A549 (cell line): Measurements from ENCODE around the gene CIRBP. TPM values are rescaled to one million over a fixed set of nuclear protein-coding genes. Genes with fewer than 3 reads are reported as not detected.

ENCODE experiments used
- ATAC-seq, 2 experiments: fragments of 200-7000 bp in 1 of 2; fragments of >200 bp in 1 of 2; cut with Nextera tagmentation in 1 of 2; cut with Tn5 transposase in 1 of 2; 3 replicates each; pipeline versions ENCODE4 v1.8.0 to v1.9.1; 2018 to 2020; ENCODE audit warnings: mild to moderate bottlenecking in 1 of 2, moderate library complexity in 1 of 2
- CTCF ChIA-PET: fragments of 300-600 bp; sonication (Branson Sonifier 250); formaldehyde crosslinking; extraction: SDS; loops from one replicate; lab custom pipeline; 2021; ENCODE audit warnings: antibody characterized with exemption, inconsistent platforms; lab: Yijun Ruan, JAX
- POLR2A ChIA-PET: fragments of 350-600 bp; formaldehyde crosslinking; extraction: SDS; loops from one replicate; lab custom pipeline; 2021; ENCODE audit warnings: antibody characterized with exemption, inconsistent platforms; lab: Yijun Ruan, JAX
- DNase-seq, 2 experiments: peaks; one replicate each; pipeline versions ENCODE4 v3.0.0 to v3.0.0-alpha.2; 2011 to 2016; ENCODE audit warnings: low read depth in 1 of 2, low spot score in 1 of 2
- FAIRE-seq: peaks from 2 replicates; lab custom pipeline; 2011; peaks lifted over from hg19 to GRCh38; lab: Jason Lieb, UNC
- H3K27ac ChIP-seq, 2 experiments: fragments of >200 bp; sonication (Bioruptor Twin); formaldehyde crosslinking; 3 replicates each; pipeline ENCODE4 v1.5.1; 2016 to 2017
- H3K4me1 ChIP-seq: fragments of >200 bp; sonication (Bioruptor Twin); formaldehyde crosslinking; 3 replicates; pipeline ENCODE4 v1.6.1; 2016
- H3K4me2 ChIP-seq: fragments of >200 bp; sonication (Bioruptor Twin); formaldehyde crosslinking; 3 replicates; pipeline ENCODE4 v1.6.1; 2016
- H3K4me3 ChIP-seq: fragments of >200 bp; sonication (Bioruptor Twin); formaldehyde crosslinking; 3 replicates; pipeline ENCODE4 v1.5.1; 2016
- H3K9me3 ChIP-seq: fragments of >200 bp; sonication (Bioruptor Twin); formaldehyde crosslinking; 3 replicates; pipeline ENCODE4 v1.6.1; 2016
- BHLHE40 ChIP-seq: IDR thresholded peaks from 2 replicates; pipeline ENCODE4 v1.6.1; 2012; ENCODE audit warnings: low read depth, low read length, inconsistent platforms
- CBX2 ChIP-seq: fragments of 200-600 bp; sonication (generic); IDR thresholded peaks from 2 replicates; pipeline ENCODE4 v1.6.1; 2016; ENCODE audit warnings: low read depth, mild to moderate bottlenecking, borderline replicate concordance
- CHD2 ChIP-seq: fragments of 150-350 bp; IDR thresholded peaks from 2 replicates; pipeline ENCODE4 v1.6.1; 2014; ENCODE audit warnings: low read length; ENCODE audit not compliant: partially characterized antibody
- CHD4 ChIP-seq: fragments of 200-600 bp; sonication (generic); IDR thresholded peaks from 2 replicates; pipeline ENCODE4 v1.6.1; 2016; ENCODE audit warnings: antibody characterized with exemption, mild to moderate bottlenecking, borderline replicate concordance
- EHMT2 ChIP-seq: fragments of 200-600 bp; sonication (generic); IDR thresholded peaks from 2 replicates; pipeline ENCODE4 v1.6.1; 2016; ENCODE audit warnings: antibody characterized with exemption, low read depth, mild to moderate bottlenecking, moderate library complexity
- HDAC2 ChIP-seq: fragments of 200-600 bp; sonication (generic); IDR thresholded peaks from 2 replicates; pipeline ENCODE4 v1.6.1; 2016
- HOXB13 ChIP-seq: fragments of 250-450 bp; sonication (Bioruptor Pico); IDR thresholded peaks from 2 replicates; pipeline ENCODE4 v1.5.0; 2020; ENCODE audit warnings: low read depth, mild to moderate bottlenecking, moderate library complexity
- HOXB5 ChIP-seq: fragments of 250-450 bp; sonication (Bioruptor Pico); IDR thresholded peaks from 2 replicates; pipeline ENCODE4 v1.5.0; 2020; ENCODE audit warnings: mild to moderate bottlenecking, moderate library complexity
- JUNB ChIP-seq: fragments of >200 bp; sonication (Bioruptor Twin); formaldehyde crosslinking; IDR thresholded peaks from 2 replicates; pipeline ENCODE4 v1.6.1; 2016
- KDM5A ChIP-seq: fragments of 200-600 bp; sonication (generic); IDR thresholded peaks from 2 replicates; pipeline ENCODE4 v1.6.1; 2016; ENCODE audit warnings: antibody characterized with exemption, mild to moderate bottlenecking
- MAFK ChIP-seq: fragments of 450-650 bp; IDR thresholded peaks from 2 replicates; pipeline ENCODE4 v1.6.1; 2014; ENCODE audit not compliant: partially characterized antibody
- MAX ChIP-seq: IDR thresholded peaks from 2 replicates; pipeline ENCODE4 v1.6.1; 2012
- NFE2L2 ChIP-seq: fragments of 150-350 bp; conservative IDR thresholded peaks from 2 replicates; pipeline ENCODE4 v1.6.1; 2014; ENCODE audit warnings: low read length
- PBX3 ChIP-seq: IDR thresholded peaks from 2 replicates; pipeline ENCODE4 v1.6.1; 2012
- REST ChIP-seq: fragments of 200-600 bp; sonication (generic); IDR thresholded peaks from 2 replicates; pipeline ENCODE4 v1.6.1; 2016; ENCODE audit warnings: antibody characterized with exemption, mild to moderate bottlenecking, moderate library complexity
- SREBF2 ChIP-seq: fragments of 450-650 bp; IDR thresholded peaks from 2 replicates; pipeline ENCODE4 v1.6.1; 2014; ENCODE audit warnings: mild to moderate bottlenecking, moderate library complexity
- ZFP36 ChIP-seq: fragments of 450-650 bp; IDR thresholded peaks from 2 replicates; pipeline ENCODE4 v1.6.1; 2014; ENCODE audit warnings: borderline replicate concordance; ENCODE audit not compliant: partially characterized antibody
- WGBS: methylation state at CpG from one replicate; pipeline ENCODE4 v1.1.6; 2017; ENCODE audit errors: missing lambda C conversion rate; 5-methylcytosine and 5-hydroxymethylcytosine counted together
- polyA plus RNA-seq, 4 experiments: library from polyadenylated mRNA; depleted of rRNA in 3 of 4; stranded (reverse); fragments of >200 nt; fragmentation: RNase III in 1 of 4; extraction: RNeasy Plus Mini Kit Qiagen cat#74134 plus additional on column Dnase treatment in 1 of 4; gene quantifications; 2 replicates in 3 of 4; 3 replicates in 1 of 4; pipeline ENCODE4 v1.2.3, GENCODE V29; 2011 to 2017

The CIRBP gene
- polyA plus RNA-seq, 2 of the 4 experiments (the other 2 are of a cell fraction), result 151 to 178 TPM

- POLR2A ChIA-PET, result interaction anchor here (1.5 kb wide), 1 partner anchor 42 kb away, joined by 3 read pairs; no protein-coding TSS in a partner anchor
- H3K4me3 ChIP-seq, result no peak overlapping the region
- WGBS, result 93% methylated on average over 12 of the region's 18 CpGs
- H3K4me2 ChIP-seq, result no peak overlapping the region
- CTCF ChIA-PET, result interaction anchor here (1.9 kb wide), 1 partner anchor 31 kb away, joined by 5 read pairs; no protein-coding TSS in a partner anchor
- TF ChIP-seq CHD2 (no peak), BHLHE40 (no peak), SREBF2 (no peak), MAFK (no peak), PBX3 (no peak), ZFP36 (no peak), KDM5A (no peak), CHD4 (no peak)
- TF ChIP-seq, all 56 proteins: peak for 0
- ATAC-seq (no peak), FAIRE-seq (no peak), DNase-seq (no peak)
- Histone ChIP-seq H3K9me3 (no peaks in the 10 kb centered on the region), H3K4me1 (peaks cover 25% of the 10 kb centered on the region), H3K27ac (no peak overlapping the region)
Observed at GRCh38 chr19:1310853-1311180, 41.7 kb downstream of the CIRBP start.

- peak overlapping the region in 1 of 2 experiments; percentile 71; a peak in 2 of 6 replicates for H3K27ac ChIP-seq
- CTCF ChIA-PET, result interaction anchor here (0.7 to 1.9 kb wide), 3 partner anchors 32 to 71 kb away, joined by 3 to 5 read pairs (median 3); no protein-coding TSS in a partner anchor
- WGBS, result 69% methylated on average over 10 of the region's 21 CpGs
Observed at GRCh38 chr19:1311543-1312091, 42.5 kb downstream of the CIRBP start.

More at GRCh38 chr19:1311543-1312091, 42.5 kb downstream of the CIRBP start:
- ATAC-seq, result peak; percentile 16 to 32; a peak in 5 of 6 replicates
- no peak overlapping the region for H3K4me2 ChIP-seq
- TF ChIP-seq BHLHE40, result no peak
- TF ChIP-seq NFE2L2, result no peak
- no peak for TF ChIP-seq CBX2
- TF ChIP-seq MAX, result no peak
- no peak for TF ChIP-seq EHMT2
- TF ChIP-seq JUNB, result no peak
- TF ChIP-seq SREBF2, result no peak
- no peak for TF ChIP-seq HDAC2
- no peak for TF ChIP-seq HOXB5 (CRISPR knock-in tag)
- no peak for TF ChIP-seq REST
- no peak for TF ChIP-seq HOXB13 (CRISPR knock-in tag)
- TF ChIP-seq, all 56 proteins: peak for 0
- DNase-seq (peak in 1 of 2 experiments; percentile 52), FAIRE-seq (no peak)
- peaks cover 25% of the 10 kb centered on the region for H3K4me1 ChIP-seq
- H3K4me3 ChIP-seq, result no peak overlapping the region
- POLR2A ChIA-PET, result interaction anchor here (0.6 to 1.5 kb wide), 2 partner anchors 43 to 179 kb away, joined by 3 to 4 read pairs; partner anchors contain the start of gene REEP6
- H3K9me3 ChIP-seq, result no peaks in the 10 kb centered on the region
